ENCODE measurements around the gene LEKR1.

LEKR1 gene

DNA sequence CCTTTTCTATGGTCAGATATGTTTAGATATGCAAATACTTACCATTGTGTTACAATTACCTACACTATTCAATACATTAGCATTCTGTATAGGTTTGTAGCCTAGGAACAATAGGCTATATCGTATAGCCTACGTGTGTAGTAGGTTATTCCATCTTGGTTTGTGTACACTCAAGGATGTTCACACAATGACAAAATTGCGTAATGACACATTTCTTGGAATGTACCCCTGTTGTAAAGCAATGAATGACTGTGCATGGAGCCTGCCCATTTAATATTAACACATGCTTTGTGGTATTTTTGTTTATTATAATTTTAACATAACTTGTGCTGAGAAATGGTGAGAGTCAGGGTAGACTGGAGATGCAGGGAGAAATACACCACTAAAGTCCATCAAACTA is 154.9 kb downstream of the LEKR1 start:
- DNase-seq (ENCODE audit: low spot score), result no peak

DNA sequence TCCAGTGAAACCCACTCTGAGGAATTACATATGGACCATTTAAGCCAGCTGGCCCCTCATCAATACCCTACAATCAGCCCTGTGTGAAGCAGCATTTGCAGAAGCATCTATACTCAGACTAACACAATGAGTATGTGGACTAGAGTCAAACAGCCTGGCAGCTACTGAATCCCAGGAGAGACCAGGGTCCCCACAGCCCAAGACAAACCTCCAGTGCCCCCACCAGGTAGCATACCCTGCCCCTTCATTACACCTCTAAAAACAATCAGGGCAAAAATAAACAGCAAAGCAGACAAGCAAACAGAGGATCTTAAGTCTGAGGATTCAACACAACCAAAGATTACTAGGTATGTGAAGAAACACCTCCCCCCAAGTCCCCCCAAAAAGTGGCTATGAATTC is 157.4 kb downstream of the LEKR1 start:
- DNase-seq (ENCODE audit: low spot score), result no peak

DNA sequence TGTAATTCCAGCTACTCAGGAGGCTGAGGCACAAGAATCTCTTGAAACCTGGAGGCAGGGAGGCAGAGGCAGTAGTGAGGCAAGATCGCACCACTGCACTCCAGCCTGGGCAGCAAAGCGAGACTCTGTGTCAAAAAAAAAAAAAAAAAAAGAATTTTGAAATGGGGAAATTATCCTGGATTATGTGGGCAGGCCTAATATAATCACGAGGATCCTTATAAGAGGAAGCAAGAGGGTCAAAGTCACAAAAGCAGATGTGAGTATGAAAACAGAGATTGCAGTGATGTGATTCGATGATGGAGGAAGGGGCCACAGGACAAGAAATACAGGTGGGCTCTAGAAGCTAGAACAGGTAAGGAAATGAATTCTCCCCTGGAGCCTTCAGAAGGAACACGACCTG is 159.6 kb downstream of the LEKR1 start:
- no peak for DNase-seq (ENCODE audit: low spot score)

DNA sequence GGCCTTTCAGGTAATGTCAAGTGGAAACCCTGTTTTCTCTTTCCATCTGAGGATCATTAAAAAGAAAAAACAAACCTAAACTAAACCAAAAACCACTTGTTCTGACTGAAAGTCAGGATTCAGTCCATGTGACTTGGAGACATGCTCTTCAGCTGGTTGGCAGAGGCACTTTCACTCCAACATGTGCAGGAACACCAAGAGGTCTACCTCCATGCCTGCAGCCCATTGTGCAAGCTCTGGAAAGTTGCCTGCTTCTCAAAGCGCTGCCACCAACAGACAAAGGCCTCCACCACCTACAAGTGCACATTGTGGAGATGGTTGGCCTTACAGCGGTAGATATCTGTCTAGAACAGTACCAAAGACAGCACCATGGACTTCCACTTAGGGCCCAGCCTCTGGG is 161.8 kb downstream of the LEKR1 start:
- DNase-seq (ENCODE audit: low spot score), result no peak

DNA sequence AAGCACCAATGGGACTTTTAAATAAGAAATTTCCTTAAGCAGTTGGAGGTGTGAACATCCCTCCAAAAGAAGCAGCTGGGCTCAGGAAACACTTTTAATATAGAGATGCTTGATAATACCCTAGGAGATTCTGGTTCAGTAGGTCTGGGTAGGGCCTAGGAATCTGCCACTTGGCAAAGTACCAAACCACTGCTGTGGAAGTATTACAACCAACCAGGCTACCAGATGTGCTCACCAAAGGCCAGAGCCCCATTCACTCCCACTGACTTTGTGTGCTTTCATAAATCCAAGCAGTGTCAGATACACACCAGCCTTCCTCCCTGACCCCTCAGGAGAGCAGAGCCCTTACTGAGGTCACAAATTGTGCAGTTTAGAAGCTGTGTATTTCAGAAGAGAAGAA is 171.2 kb downstream of the LEKR1 start:
- DNase-seq (ENCODE audit: low spot score), result no peak

DNA sequence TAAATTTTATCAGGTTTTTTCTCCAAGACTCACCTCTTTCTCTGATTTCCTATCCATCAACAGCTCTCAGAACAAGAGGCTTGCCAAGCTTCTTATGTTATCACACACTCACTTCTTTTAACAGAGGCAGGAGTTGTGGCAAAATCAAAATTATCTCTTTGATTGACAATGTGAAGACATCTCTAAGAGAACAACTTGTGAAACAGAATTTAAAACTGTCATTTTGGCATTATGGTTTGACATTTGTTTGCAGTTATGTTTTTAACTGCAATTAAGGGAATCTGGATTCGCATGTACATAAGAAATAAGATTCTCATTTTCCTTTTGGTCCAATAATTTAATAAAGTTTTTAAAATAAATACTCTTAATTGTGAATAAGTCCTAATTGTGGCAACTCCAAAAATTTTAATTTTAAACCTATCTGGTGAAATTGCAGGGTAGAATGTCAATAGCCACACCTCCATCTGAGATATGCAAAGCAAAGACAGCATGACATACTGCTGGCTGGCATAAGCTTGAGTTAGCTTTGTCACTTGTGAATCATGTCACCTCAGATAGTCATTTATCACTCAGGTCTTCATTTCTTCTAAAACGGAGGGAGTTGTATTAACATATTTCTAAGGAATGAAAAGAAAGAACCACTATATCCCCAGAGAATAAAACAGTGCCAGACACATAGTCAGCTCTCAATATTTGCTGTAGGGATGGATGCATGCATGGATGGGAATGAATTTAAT is 175.2 kb downstream of the LEKR1 start:
- no peak for DNase-seq (ENCODE audit: low spot score)

DNA sequence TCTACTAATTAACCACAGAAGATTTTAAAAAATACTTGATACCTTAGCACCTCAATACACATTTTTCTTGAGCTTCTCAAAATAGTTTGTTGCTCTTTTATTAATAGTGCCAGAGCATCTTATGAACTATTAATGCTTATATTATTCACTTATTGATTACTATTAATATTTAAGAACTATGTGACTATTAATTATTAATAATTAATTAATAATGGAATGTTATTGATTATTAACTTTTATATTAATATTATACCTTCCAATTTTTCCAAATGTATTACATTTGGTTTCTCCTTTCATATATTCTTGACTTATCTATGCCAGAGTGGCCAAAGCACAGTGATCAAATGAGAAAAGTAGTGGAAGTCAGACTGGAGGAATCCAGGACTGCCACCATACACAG is 195.5 kb downstream of the LEKR1 start:
- DNase-seq (ENCODE audit: low spot score), result no peak

DNA sequence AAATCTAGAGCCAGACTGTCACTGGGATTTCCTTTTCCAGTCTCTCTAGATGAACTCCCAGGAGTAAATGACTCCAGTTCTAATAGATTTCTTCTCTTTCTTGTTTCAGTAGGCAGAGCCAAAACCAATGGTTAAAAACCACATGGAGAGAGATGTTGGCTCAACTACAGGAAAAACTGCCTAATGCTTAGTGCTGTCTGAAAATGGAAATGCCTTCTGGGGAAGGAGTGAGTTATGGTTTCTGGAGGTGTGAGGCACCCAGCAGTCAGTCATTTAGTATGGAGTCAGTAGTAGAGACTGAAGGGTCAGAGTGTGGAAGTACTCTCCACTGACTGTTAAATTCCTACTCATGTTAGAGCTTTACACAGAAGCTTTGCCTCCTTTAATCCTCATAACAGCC is 197.1 kb downstream of the LEKR1 start:
- DNase-seq (ENCODE audit: low spot score), result no peak

DNA sequence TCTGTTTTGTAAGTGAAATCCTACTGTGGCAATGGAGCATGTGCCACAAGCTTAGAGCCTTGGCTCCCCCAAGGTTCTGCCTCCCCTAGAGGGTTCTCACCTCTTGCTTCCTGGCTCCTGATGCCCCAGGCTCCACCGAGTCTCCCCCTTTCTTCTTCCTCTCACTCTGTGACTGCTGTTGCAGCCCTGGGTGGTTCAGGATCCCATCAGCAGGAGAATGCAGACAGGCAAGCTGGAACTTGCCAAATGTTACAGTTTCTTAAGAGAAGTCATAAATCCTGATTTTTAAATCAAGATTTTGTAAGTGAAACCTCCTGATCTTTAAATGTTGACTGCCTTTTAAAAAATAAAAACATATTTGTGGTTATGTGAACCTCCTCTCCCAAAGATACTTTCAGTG is 199.9 kb downstream of the LEKR1 start:
- no peak for DNase-seq (ENCODE audit: low spot score)

DNA sequence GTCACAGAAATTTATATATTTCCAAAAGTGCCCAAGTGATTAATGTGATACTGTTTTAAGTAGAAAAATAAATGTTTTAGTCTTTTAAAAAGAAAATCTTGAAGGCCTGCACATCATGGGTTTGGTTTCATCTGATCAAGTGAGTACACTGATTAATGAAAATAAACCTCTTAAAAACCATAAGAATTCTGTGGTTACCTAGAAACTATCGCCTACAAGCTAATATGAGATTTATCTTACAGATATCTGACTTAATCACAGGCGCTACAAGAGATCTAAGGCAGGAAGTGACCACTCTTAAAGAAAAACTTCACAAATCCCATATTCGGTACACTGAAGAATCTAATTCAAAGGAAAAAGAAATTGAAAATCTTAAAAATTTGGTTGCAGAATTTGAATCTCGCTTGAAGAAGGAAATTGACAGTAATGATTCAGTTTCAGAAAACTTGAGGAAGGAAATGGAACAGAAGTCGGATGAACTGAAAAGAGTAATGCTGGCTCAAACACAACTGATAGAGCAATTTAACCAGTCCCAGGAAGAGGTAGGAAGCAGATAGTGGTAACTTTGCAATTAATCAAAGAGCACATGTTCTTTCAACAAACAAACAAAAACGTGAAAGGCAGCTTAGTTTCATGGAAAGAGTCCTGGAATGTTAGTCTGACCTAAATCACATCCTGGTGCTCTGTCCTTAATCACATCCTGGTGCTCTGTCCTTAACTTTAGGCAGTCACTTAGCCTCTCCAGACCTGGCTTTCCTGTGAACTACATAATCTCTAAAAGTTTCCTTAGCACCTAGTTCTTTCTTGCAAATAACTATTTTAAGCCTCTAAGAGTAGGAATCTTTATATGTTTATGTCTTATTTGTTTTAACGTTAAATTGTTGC is 201.9 kb downstream of the LEKR1 start:
- DNase-seq (ENCODE audit: low spot score), result peak; percentile 33

DNA sequence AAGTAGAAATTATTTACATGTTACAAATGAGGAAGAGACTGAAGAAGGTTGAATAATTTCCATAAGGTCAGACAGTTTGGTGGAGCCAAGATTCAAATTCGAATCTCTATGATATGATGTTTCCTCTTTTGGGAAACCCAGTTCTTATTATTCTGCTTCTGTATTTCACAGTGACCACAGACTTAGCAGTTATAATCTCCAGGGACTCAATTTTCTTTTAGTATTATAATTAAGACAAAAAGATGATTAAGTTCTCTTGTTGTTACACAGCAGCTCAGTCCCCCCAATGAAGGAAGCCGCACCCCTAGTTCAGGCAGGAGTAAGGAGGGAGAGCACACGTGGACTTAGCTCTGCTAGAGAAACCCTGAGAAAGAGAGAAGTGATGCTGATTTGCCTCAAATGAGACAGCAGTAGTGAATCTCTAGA is 203.2 kb downstream of the LEKR1 start:
- no peak for DNase-seq (ENCODE audit: low spot score)

DNA sequence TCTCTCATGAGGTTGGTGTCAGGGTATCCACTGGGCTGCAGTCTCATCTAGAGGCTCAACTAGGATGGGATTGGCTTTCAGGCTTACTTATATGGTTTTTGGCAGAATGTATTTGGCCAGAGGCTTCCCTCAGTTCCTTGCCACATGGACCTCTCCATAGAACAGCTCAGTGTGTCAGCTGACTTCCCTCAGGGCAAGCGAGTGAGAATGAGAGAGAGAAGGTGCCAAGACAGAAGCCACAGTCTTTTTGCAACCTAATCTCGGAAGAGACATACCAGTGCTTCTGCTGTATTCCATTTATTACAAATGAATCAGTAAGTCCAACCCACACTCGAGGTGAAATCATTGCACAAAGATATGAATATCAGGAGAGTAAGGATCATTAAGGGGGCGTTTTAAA is 204.6 kb downstream of the LEKR1 start:
- no peak for DNase-seq (ENCODE audit: low spot score)

DNA sequence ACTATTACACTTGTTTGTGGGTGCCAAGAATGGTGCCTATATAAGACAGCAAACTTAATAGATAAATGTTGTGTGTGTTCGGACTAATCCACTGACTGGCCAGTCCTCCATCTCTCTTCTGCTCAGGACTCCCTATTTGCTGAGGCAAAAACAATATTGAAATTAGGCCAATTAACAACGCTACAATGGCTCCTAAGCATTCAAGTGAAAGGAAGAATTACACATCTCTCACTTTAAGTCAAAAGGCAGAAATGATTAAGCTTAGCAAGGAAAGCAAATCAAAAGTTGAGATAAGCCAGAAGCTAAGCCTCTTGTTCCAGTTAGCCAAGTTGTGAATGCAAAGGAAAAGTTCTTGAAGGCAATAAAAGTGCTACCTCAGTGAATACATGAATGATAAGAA is 206.8 kb downstream of the LEKR1 start:
- DNase-seq (ENCODE audit: low spot score), result no peak

DNA sequence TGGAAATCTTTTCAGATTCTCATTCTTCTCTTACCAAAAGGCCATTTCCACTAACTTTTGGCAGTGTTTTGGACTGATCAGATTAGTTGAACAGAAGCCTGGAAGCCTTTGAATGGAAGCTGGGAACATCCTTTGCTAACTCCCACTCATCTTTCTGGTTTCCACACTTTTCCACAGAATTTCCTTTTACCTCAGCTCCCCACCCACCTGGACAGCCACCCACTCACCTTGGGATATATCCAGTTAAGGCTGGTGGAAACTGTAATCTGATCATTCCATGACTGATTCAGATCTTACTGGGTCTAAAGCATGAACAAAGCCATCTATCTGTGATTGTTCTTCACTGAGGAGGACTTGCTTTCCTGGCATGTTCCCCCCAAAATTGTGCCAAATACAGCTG is 214.3 kb downstream of the LEKR1 start:
- no peak for DNase-seq (ENCODE audit: low spot score)

DNA sequence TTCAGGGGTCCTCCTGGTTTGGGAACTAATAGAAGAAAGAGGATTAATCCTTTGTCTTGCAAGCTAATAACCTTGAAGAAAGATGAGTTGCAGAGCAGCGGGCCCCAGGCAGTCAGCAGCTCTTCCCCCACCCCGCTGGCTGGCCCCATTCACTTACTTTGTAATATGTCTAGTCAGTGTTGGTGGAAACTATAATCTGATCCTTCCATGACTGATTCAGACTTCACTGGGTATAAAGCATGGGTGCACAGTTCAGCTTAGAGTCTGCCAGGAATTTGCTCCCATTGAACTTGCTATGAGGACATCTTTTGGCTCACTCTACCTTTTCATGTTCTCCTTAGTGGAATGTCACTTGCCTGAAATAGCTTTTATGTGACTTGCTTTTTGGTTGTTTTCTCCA is 216.1 kb downstream of the LEKR1 start:
- DNase-seq (ENCODE audit: low spot score), result no peak

DNA sequence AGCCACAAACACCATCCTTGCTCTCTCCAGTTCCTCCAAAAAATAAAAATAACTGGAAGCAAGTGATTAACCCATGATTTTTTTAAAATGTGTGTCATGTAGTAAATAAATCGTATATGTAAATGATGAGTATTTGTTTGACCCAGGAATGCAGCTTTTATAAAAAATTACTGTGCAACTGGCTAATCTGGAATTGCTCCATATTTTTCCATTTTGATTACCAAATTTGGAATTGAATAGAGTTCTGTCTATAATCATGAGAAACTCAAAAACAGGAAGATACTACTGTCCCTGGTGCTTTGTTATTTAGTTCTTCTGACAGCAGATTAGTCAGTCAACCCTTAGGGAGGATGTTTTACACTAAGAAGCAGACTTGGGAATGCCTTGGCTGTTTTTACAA is 217.6 kb downstream of the LEKR1 start:
- DNase-seq (ENCODE audit: low spot score), result no peak

DNA sequence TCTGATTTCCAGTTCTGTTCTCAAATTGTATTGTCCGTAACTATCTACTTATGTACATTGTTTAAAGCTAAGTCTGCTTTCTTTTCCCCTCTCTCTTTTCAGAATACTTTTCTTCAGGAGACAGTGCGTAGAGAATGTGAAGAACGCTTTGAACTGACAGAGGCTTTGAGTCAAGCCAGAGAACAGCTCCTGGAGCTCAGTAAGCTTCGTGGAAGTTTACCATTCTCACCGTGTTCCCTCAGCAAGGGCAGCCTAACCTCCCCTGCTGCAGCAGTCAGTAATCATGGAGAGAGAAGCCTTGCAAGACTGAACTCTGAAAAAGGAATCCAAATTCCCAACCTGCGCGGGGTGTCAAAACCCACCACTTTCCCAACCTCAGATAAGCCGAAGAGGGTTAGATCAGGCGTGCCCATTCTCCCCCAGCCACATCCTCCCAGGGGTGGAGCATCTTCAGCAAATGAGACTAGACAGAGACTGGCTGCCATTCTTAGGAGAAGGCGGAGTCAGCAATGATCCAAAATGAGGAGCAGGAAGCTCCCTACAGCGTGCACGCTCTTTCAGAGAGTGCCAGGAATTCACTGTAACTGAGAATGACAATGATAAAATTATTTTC is 219.2 kb downstream of the LEKR1 start:
- no peak for DNase-seq (ENCODE audit: low spot score)

DNA sequence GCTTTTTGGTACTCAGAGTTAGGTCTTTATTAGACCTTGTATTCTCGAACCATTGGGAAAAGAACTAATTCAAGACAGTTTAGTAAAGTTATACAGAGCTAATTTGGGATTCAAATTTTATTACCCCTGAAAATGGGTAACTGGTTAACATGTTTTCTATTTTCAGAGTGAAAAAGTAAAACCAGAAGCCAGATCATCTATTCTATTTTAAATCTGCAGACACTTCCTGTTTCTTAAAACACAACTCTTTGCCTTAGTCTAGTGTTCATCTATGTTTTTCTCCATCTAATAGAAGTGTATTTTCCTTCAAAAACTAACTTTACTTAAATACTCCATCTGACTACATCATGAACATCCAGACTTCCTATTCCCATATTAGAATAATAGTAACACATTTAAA is 220.4 kb downstream of the LEKR1 start:
- DNase-seq (ENCODE audit: low spot score), result no peak

DNA sequence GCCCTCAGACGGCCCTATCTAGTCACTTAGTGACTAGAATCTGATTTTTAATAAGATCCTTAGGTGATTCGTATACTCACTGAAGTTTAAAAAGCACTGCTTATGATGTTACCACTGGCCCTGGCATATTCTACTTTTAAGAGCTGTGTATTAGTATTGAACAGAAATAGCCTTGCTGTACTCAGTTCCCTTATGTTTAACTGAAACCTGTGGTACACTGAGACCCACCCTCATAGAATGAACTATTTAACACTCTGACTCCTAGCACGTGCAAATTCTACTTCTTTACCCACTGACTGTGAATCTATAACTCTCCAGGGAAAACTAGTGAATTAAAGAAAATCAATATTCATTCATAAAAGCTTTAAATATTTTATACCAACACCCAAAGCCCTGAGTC is 224.9 kb downstream of the LEKR1 start:
- DNase-seq (ENCODE audit: low spot score), result no peak

DNA sequence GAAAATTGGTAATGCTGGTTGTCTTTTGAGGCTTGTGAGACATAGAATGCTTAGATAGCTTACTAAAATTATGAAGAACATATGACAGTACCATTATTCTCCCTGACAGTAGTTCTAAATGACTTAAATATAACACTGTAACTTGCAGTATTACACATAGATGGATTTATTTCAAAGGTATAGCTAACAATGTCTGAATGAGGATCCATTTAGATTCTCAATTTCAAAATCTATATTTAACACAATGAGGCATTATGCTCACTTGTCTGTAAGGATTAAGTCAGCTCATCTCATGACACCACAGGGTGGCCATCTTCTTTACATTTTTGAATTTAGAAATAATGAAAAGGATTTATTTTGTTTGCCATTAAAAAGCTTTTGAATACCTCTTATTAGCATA is 225.4 kb downstream of the LEKR1 start:
- no peak for DNase-seq (ENCODE audit: low spot score)

DNA sequence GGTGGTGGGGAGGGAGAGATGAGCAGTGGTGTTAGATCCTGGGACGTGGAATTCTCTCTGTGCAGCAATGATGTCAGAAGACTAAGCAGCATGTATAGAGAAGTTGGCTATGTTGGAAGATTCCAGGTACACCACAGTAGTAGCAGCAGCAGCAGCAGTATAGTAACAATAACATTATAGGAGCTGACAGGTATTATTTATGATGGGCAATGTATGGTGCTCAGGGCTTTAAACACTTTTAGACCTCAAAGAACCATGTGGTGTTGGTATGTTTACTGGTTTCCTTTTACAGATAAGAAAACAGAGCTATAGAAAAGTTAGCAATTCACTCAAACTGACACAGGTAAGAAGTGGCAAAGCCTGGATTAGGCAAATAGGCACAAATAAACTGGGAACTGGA is 229.9 kb downstream of the LEKR1 start:
- DNase-seq (ENCODE audit: low spot score), result no peak

DNA sequence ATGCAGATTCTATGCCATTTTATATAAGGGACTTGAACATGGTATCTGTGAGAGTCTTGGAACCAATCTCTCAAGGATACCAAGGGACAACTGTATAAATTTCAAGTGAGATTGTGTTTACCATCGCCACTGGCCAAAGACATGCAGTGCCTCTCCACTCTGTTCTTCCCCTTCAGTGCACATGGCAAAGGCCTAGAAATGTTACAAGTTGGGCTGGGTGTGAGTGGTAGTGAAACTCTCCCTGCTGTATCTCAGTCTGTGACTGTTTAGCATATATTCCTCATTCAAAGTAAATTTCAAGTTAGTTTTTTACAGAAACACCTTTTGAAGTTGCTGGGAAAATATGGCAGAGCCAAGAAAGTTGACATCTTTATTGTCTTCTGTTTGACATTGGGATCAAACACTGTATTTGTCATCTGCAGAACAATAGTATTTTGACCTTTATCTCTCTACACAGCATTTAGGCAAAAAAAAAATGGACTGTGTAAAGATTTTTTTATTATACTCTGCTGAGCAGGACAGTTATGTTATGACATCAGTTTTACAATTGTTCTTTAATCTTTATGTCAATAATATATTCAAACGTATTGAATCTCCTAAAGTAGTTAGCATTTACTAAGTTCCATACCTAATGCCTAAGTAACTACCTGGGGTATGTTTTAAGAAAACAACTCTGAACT is 232.4 kb downstream of the LEKR1 start:
- no peak for DNase-seq (ENCODE audit: low spot score)

DNA sequence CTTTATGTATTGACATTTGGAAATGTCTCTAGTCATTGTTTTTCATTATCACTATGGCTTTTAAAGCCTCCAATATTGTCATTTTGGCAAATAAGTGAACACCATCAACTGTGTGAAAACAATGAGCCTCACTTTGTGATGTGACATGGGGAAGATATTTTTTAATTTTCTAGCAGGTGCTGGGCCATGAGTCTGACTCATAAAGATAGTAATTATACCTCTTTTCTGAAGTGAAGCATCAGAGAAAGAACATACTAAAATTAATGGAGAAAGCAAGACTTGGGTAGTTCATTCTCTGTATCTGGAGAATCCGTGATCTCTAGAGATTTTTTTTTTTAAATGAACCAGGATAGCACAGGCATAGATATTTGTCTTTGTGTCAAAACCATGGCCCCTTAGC is 233.0 kb downstream of the LEKR1 start:
- no peak for DNase-seq (ENCODE audit: low spot score)

All from kidney capillary endothelial cell (primary cell).